Stimulated activated CD4-positive, alpha-beta T cell treated with anti-CD3 and anti-CD28 coated beads, Interleukin-15, amount 100 ng/mL, for 24 hours (primary cell): ENCODE data around the gene MTNR1A.

Source experiments
- DNase-seq: peaks from one replicate; pipeline ENCODE4 v3.0.0-alpha.2; 2020

The MTNR1A gene

GRCh38 chr4:186485561-186486062 lies 69.8 kb downstream of the MTNR1A start:
- DNase-seq = no peak

GRCh38 chr4:186485150-186485549 lies 70.2 kb downstream of the MTNR1A start:
- DNase-seq = no peak

DNA sequence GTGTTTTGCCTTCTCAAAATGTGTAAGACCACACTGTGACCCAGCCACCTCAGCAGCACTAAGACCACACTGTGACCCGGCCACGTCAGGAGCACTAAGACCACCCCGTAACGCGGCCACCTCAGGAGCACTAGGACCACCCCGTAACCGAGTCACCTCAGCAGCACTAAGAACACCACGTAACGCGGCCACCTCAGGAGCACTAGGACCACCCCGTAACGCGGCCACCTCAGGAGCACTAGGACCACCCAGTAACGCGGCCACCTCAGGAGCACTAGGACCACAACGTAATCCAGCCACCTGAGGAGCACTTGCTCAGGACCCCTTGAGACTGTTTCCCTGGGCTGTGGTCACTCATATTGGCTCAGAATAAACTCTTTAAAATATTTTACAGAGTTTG lies 71.7 kb downstream of the MTNR1A start:
- DNase-seq = no peak
